HG03159 (cell line): ENCODE measurements around the gene ZC3H15.

ENCODE experiments used
- ATAC-seq: cut with Tn5 transposase; IDR thresholded peaks from one replicate; pipeline ENCODE4 v1.9.1; 2021; ENCODE audit warnings: mild to moderate bottlenecking, moderate library complexity; ENCODE audit not compliant: unreplicated experiment

Gene ZC3H15

GRCh38 chr2:186535861-186536260, 49.8 kb downstream of the ZC3H15 start:
- no peak for ATAC-seq

- ATAC-seq, result no peak
Measured at GRCh38 chr2:186537019-186537418, 51.0 kb downstream of the ZC3H15 start.

- ATAC-seq, result no peak
Measured at GRCh38 chr2:186540941-186541340, 54.9 kb downstream of the ZC3H15 start.

- no peak for ATAC-seq
Measured at GRCh38 chr2:186542002-186542401, 55.9 kb downstream of the ZC3H15 start.

GRCh38 chr2:186543561-186544131, 57.6 kb downstream of the ZC3H15 start:
- no peak for ATAC-seq

- ATAC-seq, result no peak
Measured at GRCh38 chr2:186544255-186544675, 58.2 kb downstream of the ZC3H15 start.

GRCh38 chr2:186546846-186547245, 60.8 kb downstream of the ZC3H15 start:
- no peak for ATAC-seq

- no peak for ATAC-seq
Measured at GRCh38 chr2:186551323-186552050, 65.4 kb downstream of the ZC3H15 start.

GRCh38 chr2:186554429-186554828, 68.4 kb downstream of the ZC3H15 start:
- no peak for ATAC-seq

- ATAC-seq, result no peak
Measured at GRCh38 chr2:186554850-186555671, 69.0 kb downstream of the ZC3H15 start.

GRCh38 chr2:186558512-186559276, 72.6 kb downstream of the ZC3H15 start:
- ATAC-seq, result no peak
